CD4-positive, alpha-beta T cell treated with Interleukin-1 beta for 1 hour (primary cell): Measurements from ENCODE around the gene CRIM1.
"Not testable (repeated sequence)": the region's sequence is repeated elsewhere in the genome, so short reads cannot be mapped to it uniquely, and the experiment has no call there.

Experiments used
- DNase-seq, 2 donors: peaks; one replicate each; pipeline ENCODE4 v3.0.0-alpha.2; 2020 to 2022

CRIM1 gene

DNA sequence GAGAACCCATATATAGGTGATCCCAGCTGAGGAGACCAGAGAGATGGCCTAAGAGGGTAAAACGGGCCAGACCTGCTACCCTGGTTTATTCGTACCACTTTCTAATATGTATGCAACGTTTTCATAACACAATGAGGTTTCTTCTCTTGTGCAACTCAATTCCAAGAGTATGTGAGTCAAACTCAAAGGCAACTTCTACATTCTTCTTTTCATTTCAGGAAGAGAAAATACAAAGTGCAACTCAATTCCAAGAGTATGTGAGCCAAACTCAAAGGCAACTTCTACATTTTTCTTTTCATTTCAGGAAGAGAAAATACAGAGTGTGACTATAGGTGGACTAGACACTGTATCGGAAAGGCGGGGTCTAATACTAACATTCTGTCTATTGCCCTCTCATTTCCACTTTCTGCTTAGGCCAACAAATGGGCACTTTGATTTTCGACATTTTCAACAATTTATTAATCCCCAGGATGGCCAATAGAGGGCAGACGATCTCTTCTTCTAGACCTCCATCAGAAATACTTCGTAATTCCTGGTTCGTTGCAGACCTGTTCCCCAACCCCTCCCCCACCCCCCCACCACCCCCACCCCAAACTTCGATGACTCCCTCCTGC, 3.7 kb upstream of the CRIM1 start:
- DNase-seq = peak; percentile 3 to 51

DNA sequence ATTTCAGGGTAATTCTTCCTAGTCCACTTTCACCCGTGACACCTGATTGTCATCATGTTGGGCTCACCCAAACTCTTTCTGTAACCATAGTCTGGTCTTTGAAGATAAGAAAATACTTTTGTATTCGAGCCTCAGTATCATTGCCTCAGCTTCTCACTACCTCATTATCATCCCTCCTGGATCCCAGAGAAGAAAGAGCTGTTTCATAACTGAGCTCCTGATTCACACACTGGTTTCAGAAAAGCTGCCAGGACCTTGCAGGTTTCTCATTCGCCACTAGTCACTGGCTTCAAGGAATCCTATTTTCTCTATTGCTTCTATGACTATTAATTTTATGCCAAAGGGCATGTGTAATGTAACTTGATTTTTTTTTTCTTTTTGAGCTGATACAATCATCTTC, 2.9 kb upstream of the CRIM1 start:
- DNase-seq = no peak

DNA sequence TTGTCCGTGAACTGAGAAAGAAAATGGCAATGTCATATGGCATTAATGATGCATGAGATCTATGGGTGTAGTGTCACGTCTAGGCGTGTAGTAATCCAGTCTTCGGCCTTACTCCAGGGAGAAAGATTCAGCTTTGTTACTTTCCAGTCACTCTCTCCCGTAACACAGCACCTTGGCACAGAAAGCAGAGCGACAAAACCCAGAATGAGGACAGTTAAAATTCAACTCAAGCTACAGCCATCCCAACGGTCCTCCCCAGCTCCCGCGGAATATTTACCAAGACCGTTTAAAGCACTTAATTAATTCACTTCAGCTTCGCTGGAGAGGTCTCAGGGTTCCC, 797 bp upstream of the CRIM1 start:
- no peak for DNase-seq

DNA sequence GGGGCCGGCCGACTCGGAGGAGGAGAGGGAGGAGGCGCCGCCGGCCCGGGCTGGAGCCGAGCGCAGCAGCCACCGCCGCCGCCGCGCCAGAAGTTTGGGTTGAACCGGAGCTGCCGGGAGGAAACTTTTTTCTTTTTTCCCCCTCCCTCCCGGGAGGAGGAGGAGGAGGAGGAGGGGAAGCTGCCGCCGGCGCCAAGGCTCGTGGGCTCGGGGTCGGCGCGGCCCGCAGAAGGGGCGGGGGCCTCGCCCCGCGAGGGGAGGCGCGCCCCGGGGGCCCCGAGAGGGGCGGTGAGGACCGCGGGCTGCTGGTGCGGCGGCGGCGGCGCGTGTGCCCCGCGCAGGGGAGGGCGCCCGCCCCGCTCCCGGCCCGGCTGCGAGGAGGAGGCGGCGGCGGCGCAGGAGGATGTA, 316 bp downstream of the CRIM1 start:
- no peak for DNase-seq

DNA sequence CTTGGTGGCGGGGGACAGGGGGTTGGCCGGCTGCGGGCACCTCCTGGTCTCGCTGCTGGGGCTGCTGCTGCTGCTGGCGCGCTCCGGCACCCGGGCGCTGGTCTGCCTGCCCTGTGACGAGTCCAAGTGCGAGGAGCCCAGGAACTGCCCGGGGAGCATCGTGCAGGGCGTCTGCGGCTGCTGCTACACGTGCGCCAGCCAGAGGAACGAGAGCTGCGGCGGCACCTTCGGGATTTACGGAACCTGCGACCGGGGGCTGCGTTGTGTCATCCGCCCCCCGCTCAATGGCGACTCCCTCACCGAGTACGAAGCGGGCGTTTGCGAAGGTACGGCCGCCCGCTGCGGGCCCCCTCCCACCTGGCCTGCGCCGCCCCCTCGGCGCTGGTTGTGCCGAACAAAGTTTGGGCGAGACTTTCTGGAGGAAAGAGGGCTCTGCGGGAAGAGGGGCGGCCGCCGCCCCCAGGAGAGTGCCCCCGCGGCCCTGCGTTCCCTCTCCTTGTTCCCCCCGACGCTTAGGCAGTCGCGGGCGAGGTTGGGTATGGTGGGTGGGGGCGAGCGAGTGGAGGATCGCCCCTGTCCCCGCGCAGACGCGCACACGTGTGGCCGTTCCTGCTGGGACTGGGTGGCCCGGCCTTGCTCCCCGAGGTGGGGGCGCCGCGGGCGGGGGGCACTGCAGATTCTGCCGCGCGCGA, 866 bp downstream of the CRIM1 start:
- peak; percentile 13 to 30 for DNase-seq

DNA sequence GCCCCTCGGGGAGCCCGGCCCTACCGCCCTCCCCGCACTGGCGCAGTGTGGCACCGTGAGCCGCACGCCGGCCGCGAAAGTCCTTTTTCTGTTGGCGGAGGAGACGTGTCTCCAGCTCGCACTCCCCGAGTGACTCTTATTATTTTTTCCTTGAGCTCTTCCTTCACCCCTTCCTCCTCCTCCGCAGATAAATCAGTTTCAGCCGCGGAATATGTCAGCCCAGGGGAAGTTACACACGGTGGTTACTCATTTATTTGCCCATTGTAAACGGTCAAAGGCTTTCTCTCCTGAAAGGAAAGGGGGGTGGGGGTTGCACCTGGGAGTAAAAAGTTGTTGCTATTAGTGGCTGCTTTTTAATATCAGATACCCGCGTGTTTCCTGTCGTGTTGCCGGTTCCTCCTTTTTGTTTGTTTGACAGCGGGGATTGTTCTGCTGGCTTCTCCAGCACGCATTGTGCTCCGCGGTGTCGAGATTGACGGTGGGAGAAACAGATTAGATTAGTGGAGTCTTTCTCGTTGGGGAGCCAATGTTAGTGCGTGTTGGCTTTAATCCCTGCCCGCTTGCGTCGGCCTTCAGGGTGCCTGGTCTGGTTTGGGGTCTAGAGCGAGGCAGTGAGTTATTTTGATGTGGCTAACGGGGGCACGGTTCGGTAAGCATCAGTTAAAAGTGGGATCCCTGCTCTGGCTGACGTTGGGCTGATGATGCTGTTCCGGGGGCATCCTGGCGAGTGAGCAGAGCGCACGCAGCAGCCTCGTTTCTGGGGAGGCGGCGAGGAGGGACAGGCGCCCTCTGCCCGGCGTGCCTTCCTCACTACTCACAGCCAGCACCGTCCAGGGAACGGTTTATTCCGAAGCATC, 1.6 kb downstream of the CRIM1 start:
- DNase-seq = peak; percentile 15 to 27

DNA sequence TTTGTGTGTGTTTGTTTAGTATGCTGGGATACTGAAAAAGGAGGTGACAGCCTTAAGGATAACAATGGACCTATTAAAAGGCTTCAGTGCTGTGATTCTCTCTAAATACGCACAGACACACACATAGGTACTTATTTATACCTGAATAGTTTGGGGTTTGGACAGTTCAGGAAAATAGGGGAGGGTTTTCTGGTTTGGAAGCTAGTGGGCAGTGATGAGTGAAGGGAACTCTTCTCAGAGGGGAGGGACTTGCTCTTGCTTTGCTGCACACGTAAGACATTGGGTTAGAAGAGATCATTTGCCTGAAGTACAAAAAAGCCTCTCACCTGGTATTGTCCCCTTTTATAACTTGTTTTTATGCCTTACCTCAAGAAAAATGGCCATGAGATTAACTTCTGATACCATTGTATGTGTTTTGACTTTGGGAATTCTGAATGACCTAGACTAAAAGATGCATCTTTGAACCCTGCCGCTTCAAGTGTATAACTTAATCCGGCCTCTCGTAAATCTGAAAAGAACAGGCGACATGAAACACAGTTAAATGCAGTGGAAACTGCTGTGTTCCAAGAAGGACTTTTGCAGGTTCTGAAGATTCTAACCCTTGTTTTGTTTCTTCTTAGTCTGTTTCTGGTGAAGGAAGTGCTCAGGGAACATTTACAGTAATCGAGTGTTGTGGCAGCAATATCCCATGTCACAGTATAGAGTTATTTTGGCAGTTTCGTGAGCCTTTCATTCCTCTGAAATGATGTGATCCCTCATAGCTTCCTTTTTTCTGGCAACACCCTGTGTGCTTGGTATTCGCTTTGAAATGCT, 2.5 kb downstream of the CRIM1 start:
- DNase-seq = no peak

DNA sequence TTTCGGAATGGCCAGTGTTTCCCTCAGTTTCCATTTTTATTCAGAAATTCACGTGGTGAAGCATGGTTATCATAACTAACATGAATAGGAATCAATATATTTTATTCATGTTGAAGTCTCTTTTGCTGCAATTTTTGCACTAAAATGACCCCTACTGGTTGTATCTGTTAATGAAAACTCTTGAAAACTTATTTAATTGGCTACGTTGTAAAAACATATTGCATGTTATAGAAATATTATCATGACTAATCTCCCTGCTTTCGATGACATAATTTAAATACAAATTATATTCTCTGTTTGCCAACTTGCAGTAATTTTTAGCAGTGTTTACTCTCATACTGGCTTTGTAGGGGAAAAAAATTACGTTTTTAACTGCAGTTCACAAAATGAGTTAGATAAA, 3.5 kb downstream of the CRIM1 start:
- peak in 1 of 2 donors; percentile 25 for DNase-seq

DNA sequence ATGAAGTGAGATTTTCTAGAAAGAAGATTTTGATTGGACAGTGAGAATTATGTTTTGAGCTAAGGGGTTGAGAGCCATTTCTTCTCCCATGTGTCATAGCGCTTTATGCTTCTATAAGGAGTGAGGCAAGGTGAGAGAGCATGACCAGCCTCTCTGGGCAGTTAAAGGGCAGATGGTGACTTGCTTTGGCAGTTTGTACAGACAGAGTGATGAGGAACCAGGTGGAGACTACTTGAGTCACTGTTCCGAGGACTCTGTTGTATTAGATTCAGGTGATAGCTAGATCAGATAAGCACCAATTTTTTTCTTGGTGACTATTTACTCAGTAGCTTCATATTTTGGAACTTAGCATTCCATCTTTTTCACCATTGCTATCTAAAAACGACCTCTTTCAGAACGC, 4.5 kb downstream of the CRIM1 start:
- no peak for DNase-seq

DNA sequence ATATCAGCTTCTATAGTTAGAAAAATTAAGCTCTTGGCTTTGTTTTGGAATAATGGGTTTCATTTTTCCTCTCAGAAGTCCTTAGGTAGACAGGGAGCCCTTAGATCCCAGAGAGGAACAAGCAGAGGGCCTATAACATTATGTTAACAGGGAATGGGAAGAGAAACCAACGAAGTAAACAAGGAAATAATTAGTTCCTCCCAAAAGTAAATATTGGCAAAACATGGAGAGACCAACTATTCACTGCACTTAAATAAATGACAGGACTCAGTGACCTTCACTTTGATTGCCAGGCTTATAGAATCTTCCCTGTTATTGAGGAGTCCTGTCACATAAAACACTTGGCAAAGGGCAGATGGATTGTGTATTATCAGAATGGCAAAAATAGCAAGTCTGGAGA, 5.3 kb downstream of the CRIM1 start:
- DNase-seq = no peak

DNA sequence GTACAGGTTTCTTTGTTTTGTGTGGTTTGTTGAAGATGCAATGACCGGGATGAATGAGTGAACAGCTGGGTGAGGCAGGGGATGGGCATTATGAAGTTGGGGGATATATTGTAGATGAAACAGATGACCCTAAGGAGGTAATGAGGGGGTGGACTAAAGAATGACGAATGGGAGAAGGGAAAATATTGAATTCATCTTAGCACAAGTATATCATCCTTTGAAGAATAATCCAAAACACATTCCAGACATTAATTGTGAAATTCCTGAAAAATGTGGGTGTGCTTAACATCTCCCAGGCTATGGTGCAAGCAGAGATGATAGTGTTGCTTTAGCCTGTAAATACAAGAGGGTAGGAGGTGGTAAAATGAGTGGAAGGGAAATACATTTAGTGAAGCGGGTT, 5.8 kb downstream of the CRIM1 start:
- DNase-seq = no peak

DNA sequence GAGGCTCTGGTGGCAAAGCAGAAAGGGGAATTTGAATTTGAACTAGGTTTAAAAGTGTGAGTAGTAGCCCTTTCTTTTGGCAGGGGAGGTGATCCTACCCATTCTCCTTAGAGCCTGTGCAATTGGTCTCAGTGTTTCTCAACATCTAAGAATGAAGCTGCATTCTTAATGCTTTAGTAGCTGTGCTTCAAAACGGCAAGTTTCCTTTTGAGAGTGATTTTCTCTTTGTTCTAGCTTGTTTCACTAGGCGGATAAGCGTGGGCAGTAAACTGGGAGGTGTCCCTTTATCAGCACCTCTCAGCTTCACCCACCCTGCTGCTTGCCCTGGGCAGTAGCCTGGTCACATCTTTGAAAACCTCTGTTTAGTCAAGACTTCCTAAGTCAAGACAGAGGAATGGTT, 6.7 kb downstream of the CRIM1 start:
- DNase-seq = no peak

DNA sequence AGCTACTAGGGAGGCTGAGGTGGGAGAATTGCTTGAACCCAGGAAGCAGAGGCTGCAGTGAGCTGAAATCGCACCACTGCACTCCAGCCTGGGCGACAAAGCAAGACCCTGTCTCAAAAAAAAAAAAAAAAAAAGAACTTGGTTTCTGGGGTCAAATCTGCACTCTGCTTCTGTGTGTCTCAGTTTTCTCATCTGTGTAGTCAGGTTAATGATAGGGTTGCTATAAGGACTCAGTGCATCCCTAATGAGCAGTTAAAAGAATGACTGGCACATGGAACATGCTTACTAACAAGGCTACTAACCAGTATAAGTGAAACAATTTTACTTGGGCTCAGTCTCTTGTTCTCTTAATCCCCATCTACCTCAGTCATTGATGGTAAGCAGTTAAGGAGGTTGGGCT, 7.5 kb downstream of the CRIM1 start:
- not testable (repeated sequence) for DNase-seq

DNA sequence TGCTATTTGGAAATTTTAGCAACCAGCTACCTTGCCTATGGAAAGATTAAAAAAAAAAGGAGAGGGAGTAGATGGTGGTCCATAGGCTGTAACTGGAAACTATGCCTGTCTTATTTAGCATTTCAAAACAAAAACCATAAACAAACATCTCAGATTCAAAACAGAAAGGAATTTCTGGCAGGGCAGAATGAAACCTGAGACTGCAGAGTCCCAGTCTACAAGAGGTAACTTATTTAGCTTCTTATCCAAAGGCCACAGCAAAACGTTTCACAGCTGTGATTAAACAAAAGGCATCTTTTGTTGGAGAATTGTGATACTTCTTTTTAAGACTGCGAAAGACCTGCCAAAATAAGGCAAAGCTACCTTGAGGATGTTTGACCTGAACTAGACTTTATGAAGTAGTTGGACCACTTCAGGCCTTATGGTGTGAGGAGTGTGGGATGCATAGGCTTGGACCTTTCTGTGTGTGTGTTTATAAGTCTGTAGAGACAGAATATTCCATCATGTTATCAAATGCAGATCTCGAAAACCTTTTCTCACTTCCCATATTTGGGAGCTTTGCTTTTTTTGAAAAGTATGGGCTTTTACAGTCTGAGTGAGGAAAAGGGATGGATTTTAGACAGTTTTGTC, 11.0 kb downstream of the CRIM1 start:
- no peak for DNase-seq

DNA sequence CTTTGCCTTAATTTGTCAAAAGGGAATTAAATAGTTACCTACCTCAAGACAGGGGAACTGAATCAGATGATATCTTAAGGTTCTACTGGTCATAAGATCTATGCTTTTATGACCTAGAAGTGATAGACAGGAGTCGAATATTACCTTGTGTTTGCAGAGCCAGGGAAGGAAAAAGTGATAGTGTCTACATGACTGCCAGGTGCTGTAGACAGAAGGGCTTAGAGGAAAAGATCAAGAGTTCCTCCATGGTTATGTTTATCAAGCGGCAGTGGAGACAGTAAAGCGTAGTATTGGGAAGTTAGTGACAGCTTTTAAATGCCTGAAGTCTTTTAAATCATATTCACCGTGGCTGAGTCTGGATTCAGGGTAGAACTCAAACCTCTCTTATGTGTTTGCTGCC, 11.9 kb downstream of the CRIM1 start:
- no peak for DNase-seq

DNA sequence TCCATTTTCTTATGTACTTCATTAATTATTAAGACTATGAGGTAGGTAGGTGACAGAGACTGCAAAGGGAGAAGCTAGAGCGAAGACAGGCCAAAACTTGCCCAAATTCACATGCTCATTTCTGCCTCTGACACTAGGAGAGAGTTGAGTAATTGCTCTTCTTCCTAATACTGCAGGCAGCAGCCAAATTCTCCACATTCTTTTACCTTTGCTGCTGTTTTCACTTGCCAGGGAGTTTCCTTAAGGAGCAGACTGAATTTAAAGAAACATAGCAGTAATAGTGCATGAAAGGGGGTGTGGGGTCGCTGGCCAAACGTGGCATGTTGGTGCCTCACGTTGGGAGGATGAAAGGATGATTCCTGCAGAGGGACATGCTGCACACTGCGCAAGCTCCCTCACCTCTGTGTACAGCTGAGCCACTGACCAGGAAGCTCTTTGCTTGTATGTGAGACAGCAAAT, 12.3 kb downstream of the CRIM1 start:
- DNase-seq = no peak

DNA sequence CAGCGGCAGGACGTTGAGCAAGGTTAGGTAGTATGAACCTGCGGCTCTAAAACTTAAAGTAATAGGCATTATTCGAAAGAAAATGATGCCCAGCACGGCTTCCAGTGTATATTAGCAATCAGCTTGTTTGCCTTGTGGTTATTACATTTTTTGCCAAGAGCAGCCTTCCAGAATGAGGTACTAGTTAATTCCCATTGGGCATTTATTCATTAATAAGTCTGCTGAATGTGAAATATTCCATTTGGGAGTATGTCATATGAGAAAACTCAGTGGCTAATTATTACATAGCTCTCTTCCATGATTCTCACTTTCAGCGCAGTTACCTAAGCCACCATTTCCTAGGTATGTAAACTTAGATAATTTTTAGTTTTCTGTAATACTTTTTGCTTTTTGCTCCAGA, 12.9 kb downstream of the CRIM1 start:
- no peak for DNase-seq

DNA sequence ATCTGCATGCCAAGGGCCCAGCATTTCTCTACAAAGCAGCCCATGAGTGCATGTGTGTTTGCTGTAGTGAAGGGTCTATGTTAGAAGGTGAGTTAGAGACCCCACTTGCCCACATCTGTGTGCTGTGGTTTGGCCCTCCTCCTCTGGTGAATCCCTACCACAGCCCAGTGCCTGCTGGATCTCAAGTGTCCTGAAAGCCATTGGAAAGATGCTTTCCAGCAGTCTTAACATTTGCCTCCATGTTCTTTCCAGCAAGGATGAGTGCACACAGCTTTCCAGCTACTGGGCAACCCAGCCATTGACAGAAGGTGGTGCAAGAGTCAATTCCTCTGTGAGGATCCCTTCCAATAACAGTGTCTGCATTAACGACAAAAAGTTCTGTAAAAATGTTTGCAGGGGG, 13.6 kb downstream of the CRIM1 start:
- DNase-seq = no peak

DNA sequence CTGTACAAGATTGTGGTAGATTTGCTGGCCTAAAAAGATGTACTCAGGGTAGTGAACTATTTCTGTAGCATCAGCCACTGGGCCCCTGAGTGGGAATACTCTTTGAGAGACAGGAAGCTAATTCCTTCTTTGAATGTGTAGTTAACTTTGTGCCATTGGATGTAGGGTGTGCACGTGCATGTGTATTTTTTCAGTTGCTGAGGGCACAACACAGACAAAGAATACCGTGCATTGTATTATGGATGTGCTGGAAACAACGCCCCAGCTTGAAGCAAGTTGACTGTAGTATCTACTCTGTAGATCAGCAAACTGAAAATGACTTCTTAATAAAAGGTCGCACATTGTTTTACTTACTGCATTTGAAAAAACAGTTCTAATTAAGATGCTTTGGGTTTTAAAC, 14.1 kb downstream of the CRIM1 start:
- no peak for DNase-seq

DNA sequence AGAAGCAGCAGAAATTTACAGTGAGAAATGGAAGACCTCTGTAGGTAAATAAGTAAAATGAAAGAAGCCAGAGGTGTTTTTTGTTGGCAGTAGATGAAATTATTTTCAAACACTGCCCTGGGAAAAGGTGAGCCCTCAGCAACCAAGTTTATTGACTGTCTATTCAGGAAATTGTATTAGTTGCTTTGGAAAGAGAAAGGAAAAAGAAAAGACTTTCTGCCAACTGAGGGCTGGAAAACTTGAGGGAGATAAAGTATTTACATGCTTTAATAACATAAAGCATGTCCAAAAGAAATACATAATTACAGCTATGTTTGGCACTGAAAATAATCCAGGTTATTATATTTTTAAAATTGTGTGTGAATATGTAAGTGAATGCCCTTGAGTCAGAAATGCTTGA, 14.7 kb downstream of the CRIM1 start:
- no peak for DNase-seq

DNA sequence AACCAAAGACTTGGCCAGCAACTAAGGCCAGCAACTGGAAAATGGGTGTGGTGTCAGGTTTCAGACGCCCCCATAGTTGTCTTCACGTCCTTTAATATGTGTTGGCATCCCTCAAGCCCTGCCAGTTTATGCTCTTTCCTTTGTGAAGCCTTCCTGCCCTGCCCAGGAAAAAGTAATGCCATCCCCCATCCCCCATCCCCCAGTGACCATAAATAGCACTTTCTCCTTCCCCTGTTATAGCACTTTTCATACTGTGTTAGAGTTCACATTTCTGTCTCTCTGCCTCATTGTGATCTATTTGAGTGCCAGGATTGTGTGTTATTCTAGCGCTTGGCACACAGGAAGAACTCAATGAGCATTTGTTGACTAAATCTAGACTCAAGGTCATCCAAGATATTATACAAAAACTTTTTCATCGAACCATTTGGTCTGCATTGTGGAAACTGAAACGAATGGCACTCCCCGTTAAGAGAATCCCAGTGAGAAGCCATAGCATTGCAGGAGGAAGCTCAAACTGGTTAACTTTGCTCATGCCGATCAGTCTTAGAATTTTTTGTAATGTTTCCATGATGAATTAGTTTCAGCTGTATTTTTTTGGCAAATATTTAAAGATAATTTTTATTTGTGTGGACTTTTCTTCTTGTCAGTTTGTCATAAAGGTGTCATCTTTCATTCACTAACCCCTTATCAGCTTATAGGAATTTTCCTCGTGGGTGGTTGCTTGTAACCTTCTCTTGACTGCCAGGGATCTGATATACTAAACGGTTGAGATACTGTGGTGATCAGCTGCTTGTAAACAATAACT, 15.7 kb downstream of the CRIM1 start:
- no peak for DNase-seq

DNA sequence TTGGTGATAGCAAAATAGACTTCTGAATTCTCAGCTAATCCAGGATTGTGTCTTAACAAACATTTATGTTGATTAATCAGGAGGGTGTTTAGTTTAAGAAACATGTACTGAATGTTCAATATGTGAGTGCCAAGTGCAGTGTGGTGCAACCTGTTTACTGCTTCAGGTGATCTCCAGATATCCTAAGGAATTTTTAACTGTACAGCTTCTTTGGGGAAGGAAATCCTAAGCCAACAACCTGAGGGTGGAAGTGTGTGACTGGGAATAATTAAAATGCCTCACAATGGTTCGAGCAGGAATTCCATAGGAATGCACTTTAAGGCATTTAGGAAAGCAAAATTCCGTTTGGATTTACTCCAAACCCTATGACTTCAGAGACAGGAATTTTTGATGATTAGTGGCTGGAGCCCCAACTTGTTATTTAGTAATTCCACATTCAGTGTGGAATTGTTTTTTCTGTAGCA, 16.4 kb downstream of the CRIM1 start:
- no peak for DNase-seq
